AG10803 (cell line): ENCODE results near the gene EDEM2.

ENCODE experiments used
- DNase-seq: peaks from one replicate; pipeline ENCODE4 v3.0.0; 2010; ENCODE audit warnings: low read depth
- H3K4me3 ChIP-seq: 2 replicates; pipeline ENCODE4 v1.5.1; 2011; ENCODE audit warnings: mild to moderate bottlenecking, low read length, control low read depth
- TF ChIP-seq, protein P1 (sequence below): conservative IDR thresholded peaks from 2 replicates; pipeline ENCODE4 v1.5.1; 2011; ENCODE audit warnings: mild to moderate bottlenecking, low read length, control low read depth, inconsistent platforms

Gene EDEM2

DNA sequence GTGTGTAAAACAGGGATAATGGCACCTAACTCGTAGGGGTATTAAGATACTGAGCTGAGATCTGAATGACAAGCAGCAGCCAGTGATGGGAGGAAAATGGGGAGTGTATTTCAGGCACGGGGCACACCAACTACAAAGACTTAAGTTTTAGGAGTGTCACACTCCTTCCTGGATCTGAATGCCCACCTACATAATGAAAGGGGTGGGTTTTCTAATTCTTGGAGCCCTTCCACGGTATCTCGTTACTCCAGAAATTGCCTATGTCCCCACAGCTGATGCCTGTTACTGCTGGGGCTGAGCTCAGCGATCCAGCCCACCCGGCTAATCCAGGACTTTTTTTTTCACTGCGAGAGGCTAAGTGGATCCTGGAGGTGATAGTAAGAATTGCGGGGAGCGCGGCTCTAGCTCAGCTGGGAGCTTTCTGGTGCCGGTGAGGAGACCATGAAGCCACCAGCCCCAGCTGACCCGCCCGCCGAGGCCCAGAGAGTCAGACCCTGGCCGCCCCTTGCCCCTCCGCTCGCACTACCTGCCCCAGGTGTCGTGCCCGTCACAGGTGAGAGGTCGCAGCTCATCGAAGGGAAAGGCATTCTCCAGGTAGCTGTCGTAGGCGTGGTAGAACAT lies 727 bp downstream of the EDEM2 start:
- DNase-seq, result no peak
- H3K4me3 ChIP-seq, result peak overlapping the region; percentile 97
- TF ChIP-seq, protein P1, sequence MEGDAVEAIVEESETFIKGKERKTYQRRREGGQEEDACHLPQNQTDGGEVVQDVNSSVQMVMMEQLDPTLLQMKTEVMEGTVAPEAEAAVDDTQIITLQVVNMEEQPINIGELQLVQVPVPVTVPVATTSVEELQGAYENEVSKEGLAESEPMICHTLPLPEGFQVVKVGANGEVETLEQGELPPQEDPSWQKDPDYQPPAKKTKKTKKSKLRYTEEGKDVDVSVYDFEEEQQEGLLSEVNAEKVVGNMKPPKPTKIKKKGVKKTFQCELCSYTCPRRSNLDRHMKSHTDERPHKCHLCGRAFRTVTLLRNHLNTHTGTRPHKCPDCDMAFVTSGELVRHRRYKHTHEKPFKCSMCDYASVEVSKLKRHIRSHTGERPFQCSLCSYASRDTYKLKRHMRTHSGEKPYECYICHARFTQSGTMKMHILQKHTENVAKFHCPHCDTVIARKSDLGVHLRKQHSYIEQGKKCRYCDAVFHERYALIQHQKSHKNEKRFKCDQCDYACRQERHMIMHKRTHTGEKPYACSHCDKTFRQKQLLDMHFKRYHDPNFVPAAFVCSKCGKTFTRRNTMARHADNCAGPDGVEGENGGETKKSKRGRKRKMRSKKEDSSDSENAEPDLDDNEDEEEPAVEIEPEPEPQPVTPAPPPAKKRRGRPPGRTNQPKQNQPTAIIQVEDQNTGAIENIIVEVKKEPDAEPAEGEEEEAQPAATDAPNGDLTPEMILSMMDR, result peak; percentile 21; the same call in 1 of the 2 replicates

DNA sequence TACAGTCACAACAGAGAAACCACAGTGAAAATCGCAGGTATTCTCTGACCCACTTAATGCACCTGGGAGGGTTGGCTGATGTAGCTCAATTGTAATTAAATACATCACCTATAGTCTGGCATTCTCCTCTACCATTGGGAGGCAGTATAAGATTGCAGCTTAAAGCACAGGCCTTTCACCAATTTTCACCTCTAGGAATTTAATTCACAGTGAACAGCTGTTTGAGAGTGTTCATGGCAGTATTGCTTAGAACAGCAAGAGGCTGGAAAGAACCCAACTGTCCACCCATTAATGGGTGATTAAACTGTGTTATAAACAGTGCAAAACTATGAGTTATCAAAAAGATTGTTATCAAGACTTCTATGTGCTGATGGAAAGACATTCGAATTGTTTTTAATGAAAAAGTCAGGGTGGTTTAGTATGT lies 2.0 kb downstream of the EDEM2 start:
- TF ChIP-seq, protein P1, result peak; percentile 74
- peak; percentile 61 for DNase-seq

DNA sequence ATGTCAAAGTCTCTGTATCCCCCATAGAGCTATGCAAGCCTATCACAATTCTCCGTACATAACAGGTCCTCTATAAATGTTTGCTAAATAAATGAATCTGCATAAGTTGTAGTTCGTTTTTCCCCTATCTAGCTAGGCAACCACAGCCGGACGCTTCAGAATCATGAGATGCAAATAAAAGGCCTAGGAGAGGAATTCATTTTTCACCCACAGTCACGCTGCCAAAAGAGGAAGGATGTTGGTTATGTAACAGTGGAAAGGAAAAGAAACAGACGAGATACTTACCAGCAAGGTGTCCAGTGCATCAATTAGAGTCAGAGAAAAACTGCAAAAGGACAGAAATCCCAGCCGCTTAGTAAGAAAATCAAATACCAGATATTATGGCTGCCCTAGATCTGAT lies 2.4 kb downstream of the EDEM2 start:
- DNase-seq, result no peak
- TF ChIP-seq, protein P1, result no peak
- H3K4me3 ChIP-seq, result no peak overlapping the region

More for the DNA sequence above, 2.0 kb downstream of the EDEM2 start:
- H3K4me3 ChIP-seq, result no peak overlapping the region

DNA sequence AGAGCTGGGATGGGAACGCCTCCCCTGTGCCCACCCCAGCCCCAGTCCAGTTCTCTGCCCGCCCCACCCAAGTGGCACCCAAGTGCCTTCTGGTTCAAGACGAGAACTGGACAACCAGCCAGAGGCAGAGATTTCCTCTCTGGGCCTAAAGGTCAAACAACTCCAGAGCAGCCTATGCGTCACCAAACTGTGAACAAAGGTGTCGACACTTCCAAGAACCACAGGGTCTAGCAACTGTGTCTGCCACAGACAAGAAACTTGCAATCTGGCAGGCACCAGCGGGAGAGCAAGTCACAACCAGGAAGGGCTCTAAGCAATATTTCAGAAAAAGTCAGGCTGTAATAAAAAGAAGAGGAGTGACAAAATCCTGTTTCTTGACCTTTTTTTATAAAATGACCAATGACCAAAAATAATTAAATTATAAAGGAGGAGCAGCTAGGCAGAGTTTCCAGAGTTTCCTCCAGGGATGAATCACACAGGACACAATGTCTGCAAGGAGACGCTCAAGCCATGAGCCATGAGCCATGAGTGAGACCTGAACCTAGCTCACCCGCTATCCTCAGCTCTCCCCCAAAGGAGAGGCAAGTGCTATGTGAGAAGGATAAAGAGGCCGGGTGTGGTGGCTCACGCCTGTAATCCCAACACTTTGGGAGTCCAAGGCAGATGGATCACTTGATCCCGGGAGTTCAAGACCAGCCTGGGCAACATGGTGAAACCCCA lies 11.1 kb downstream of the EDEM2 start:
- H3K4me3 ChIP-seq, result no peak overlapping the region
- TF ChIP-seq, protein P1, result no peak
- DNase-seq, result peak; percentile 70

DNA sequence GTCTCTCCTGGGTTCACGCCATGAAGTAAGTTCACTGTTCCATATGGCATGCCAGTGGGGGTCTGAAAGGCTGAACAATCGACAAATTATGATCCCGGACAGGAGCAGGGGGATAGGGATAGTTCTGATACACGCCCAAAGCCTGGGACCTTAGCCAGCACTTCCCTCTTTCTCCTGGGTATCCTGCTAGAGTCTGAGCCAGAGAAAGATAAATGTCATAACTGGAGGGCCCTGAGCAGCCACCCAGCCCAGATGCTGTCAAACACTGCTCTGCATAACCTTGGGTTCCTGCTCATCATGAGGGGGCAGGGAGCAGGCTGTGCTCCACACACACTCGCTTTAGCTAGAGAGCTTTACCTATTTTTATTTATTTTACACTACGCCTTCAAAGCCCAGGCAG lies 12.3 kb downstream of the EDEM2 start:
- DNase-seq, result no peak
- TF ChIP-seq, protein P1, result no peak
- no peak overlapping the region for H3K4me3 ChIP-seq

DNA sequence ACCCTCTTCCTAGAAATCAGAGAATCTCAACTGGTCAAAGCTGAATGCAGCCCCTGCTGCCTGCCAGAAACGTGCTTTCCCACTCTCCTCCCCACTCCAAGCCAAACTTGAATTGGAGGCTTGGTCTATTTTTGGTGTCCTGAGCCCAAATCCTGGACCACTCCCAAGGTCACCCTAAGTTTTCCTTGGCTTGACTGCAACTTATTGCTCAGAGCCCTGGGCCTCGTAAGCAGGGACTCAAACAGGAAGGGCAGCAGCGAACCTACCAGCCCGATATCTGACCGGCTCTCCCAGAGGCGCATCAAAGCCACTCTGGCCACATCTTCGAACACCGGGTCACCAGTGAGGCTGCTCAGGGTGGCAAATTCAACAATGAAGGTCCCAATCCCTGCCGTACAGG lies 12.7 kb downstream of the EDEM2 start:
- DNase-seq, result no peak
- no peak overlapping the region for H3K4me3 ChIP-seq
- TF ChIP-seq, protein P1, result no peak

DNA sequence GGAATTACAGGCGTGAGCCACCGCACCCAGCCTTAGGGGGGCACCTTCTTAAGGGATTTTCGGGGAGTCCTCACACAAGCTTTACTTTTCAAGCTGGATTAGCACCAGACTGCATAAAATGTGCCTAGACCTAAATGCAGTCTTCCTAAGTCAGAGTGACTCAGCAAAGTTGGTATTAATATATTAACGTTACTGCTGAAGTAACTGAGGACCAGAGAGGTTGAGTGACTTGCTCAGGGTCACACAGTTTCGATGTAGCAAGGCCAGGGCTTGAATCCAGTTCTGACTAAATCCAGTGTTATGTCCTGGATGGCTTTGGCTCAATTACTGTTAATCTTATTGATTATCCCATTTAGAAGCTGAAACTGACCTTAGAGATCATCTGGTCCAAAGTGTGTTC lies 13.4 kb downstream of the EDEM2 start:
- H3K4me3 ChIP-seq, result no peak overlapping the region
- TF ChIP-seq, protein P1, result no peak
- no peak for DNase-seq
